Mesenteric fat pad (tissue), 1 donor: ENCODE measurements around the gene CCNYL1. TPM values are rescaled to one million over a fixed set of nuclear protein-coding genes. Genes with fewer than 3 reads are reported as not detected.
"Not testable (repeated sequence)": the region's sequence is repeated elsewhere in the genome, so short reads cannot be mapped to it uniquely, and the experiment has no call there.

ENCODE experiments used
- DNase-seq: peaks from one replicate; pipeline ENCODE4 v3.0.0-alpha.2; 2020; ENCODE audit warnings: low spot score
- total RNA-seq: library from RNA; stranded (reverse); fragmentation: NEBNext Ultra II Directional; extraction: Animal tissue kit (Norgen Biotek cat#: 25700); gene quantifications from one replicate; pipeline ENCODE4 v1.2.1, GENCODE V29; 2021
- donor health status: DM: yes; HTN: yes; CAD: no.

CCNYL1 gene
- total RNA-seq, 1 donor from 2014 or later: 24.4 TPM

DNA sequence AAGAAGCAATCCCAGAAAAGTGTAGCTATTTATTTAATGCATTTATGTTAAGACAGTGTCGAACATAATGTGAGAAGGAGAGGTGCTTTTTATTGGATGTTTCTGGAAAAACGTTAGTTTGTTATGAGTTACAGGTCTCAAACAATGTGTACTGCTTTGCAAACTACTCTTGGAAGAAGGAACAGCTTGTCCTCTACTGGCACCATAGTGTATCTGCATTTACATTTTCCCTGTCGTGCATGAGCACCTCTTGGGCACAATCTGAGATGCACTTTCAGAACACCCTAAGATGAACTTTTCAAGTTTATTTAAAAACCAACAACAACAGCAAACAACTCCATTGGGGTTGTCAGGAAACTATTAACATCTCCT is 22.8 kb downstream of the CCNYL1 start:
- DNase-seq: no peak

DNA sequence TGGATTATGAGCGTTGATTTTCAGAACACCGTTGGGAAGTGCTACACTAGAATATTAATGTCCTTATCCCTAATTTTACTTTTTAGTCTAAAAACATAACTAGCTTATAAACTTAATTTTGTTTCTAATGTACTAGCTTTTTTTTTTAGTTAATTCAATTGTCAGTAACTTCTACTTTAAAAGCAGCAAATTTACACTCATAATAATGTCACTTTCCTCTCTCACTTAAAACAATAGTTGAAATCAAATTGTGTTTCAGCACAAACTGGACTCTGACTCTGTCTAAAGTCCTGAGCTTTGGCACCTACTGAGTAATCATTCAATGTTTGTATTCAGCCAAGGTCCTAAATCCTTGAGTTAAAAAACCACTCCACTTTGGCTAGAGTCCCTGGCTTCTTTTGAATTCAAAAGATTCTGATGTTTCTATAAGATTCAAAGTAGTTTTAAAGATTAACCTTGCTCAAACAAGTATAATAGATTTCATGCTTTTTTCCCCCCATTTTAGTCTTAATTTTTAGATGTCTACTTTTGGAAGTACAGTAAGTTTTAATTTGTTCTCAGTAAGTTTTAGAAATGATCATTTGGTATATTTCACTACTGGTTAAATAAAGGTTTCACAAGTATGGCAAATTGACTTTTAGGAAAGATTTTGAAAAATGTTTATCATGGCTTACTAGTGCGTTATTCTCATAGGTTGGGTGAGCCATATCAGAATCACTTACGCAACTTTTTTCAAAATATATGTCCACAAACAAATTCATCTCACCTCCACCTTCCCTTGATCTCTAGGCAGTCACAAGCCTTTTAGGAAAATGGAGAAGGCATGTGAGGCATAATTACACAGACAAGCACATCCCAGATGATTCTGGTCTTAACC is 23.4 kb downstream of the CCNYL1 start:
- DNase-seq: no peak

DNA sequence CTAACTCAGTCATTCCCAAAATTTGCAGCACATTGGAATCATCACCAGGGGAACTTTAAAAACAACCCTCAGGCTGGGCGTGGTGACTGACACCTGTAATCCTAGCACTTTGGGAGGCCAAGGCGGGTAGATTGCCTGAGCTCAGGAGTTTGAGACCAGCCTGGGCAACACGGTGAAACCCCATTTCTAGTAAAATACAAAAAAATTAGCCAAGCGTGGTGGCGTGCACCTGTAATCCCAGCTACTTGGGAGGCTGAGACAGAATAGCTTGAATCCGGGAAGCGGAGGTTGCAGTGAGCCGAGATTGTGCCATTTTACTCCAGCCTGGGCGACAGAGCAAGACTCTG is 24.0 kb downstream of the CCNYL1 start:
- DNase-seq: not testable (repeated sequence)

DNA sequence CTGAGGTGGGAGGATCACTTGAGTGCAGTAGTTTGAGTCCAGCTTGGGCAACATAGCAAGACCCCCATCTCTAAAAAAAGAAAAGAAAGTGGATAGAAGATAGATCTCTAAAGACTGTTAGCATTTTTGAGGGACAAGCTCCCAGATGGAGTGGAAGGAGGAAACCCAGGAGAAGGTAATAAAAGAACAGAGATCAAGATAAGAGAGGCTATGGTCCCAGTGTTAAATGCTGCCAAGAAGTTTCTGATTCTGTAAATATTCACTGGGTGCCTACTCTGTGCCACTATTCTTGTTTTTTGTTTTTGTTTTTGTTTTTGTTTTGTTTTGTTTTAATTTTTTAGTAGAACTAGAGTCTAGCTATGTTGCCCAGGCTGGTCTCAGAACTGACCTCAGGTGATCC is 32.1 kb downstream of the CCNYL1 start:
- DNase-seq: no peak

DNA sequence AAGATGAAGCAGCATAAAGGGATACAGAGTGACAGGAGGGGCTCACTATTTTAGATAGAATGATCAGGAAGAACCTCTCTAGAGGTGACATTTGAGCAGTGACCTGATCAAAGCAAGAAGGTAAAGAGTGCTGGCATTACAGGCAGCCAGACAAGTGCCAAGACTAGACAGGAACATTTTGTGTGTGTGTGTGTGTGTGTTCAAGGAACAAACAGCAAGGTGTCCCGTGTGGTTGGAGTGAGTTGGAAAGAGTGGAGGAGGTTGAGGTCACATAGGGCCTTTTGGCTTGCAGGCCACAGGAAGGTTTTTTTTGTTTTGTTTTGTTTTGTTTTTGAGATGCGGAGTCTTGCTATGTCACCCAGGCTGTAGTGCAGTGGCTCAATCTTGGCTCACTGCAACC is 32.6 kb downstream of the CCNYL1 start:
- DNase-seq: no peak

DNA sequence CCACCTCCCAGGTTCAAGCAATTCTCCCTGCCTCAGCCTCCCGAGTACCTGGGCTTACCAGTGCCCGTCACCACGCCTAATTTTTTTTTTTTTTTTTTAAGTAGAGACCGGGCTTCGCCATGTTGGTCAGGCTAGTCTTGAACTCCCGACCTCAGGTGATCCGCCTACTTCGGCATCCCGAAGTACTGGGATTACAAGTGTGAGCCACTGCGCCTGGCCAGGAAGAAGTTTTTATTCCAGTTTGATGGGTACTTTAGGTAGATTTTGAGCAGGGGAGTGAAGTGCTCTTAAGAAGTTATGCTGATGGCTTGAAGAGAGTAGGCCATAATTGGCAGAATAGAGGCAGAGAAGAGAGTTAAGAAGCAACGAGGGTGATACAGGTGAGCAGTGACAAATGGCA is 33.0 kb downstream of the CCNYL1 start:
- no peak for DNase-seq

DNA sequence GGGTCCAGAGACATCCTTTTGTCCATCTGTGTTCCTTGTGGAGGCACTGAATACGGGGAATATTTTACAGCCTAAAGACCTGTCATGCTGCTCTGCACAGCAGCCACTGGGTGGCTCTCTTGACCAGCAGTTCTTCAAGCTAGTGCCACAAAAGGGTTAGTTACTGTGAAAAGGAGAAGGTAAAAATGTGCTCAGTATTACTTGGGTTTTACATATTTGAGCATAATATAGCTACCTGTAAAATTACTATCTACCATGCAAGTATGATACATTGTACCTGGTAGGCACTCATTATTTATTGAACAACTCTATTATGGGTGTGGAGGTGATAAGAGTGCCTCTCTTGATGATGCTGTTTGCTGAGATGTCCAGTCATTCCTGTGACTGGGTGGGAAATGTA is 34.7 kb downstream of the CCNYL1 start:
- DNase-seq: no peak

DNA sequence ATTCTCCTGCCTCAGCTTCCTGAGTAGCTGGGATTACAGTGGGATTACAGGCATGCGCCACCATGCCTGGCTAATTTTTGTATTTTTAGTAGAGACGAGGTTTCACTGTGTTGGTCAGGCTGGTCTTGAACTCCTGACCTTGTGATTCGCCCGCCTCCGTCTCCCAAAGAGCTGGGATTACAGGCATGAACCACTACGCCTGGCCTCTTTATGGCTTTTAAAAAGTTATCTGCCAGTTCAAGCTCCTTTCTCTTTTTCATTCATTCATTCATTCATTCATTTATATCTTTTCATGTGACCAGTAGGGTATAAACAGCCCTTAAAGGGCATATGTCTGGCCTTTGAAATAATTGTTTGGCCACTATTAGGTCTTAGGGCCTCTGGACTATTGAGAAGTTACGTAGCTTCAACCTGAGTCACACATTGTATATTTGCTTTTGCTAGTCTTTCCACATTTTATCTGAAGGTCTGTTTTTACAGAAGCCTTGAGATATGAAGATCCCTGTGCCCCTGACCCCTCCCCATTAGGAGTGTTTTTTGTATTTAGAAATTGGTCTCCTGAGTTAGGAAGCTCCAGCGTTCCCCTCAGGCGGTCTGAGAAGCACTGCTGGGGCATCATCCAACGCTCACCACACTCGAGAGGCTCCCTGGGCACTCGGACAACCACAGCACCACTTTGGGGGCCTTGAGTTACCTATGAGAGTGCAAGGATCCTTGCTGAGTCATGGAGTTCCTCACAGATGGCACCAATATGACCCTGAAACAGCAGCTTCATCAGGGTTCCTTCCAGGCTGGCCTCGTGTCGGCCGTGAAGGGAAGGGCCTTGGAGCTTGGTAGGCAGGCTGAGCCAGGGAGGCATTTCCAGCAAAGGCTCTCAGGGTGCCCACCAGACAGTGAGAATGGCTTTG is 36.5 kb downstream of the CCNYL1 start:
- no peak for DNase-seq

DNA sequence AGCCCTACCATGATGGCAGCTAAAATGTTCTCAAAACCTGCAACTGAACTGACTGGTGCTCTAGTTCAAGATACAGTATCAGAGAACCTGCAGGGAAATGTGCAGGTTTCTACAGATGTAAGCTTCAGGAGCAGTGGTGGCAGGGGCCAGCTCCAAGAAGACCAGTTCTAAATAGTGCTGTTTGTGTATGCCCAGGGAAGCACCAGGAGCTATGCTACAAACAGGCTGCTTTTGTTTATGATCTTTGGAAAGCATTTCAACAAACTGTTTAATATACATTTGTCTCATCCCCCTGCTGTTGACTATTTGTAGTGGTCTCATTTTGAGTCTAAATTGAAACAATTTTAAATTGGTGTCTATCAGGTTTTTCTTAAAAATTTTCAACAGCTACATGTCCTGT is 37.6 kb downstream of the CCNYL1 start:
- DNase-seq: no peak

DNA sequence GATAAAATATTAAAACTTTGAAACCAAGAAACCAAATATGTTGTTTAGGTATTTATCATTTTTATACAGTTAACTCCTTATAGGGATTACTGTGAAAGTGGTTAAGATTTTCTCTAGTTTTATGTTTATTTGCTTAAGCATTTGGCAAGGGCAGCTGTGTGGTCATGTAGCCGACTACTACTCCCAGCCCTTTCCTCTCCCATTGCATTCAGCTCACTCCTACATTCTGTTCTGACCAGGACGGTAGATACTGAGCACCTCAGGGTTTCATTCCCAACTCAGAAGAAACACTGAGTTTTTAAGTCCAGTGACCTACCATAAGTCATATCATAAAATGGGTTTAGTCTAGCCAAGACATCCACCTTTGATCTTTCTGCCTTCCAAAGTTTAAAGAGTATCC is 38.4 kb downstream of the CCNYL1 start:
- no peak for DNase-seq

DNA sequence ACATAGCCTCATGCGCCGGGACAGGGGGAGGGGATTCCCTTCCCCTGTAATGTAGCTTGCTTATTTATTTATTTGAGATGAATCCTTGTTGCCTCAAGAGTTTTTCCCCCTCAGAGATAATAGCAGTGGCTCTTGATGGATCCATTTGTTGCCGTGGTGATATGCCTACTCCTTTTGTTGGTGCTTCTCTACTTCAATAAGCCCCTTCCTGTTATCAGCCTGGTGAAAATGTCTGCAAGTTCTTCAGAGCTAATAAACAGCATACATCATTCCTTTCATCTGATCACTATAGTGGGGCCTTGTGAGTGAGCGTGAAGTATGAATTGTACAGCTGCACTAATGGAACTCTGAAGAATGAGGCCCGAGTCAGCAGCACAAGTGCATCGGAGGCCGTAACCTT is 38.9 kb downstream of the CCNYL1 start:
- DNase-seq: no peak

DNA sequence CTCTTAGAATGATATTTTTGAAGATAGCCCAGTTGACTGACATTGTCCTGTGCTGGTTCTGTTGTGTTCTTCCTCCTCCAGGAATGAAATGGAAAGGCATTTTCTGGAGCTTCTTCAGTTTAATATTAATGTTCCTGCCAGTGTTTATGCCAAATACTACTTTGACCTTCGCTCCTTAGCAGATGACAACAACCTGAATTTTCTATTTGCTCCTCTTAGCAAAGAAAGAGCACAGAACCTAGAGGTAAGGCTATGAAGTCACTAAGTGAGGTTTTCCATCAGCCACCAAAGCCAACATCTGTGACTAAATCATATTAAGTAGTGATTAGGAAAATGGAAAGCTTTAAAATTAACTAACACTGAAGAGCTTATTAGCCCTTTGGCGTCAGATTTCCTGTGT is 39.4 kb downstream of the CCNYL1 start:
- no peak for DNase-seq

DNA sequence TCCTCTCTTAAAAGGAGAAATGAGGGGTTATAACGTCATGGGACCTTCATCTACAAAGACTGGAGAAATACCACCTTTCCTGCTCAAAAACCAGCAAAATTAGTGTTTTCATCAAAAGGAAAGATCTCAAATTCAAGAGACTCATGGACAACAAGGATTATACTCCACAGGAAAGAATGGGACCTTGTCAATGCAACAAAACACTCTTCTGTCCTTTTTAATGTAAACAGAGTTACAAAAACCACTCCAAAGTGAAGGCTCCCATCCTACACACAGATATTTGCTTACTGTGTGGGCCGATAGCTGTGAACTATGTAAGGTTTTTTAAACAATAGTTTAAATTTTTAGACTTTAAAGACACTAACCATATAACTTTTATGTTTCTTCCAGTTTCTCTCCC is 42.2 kb downstream of the CCNYL1 start:
- not testable (repeated sequence) for DNase-seq

DNA sequence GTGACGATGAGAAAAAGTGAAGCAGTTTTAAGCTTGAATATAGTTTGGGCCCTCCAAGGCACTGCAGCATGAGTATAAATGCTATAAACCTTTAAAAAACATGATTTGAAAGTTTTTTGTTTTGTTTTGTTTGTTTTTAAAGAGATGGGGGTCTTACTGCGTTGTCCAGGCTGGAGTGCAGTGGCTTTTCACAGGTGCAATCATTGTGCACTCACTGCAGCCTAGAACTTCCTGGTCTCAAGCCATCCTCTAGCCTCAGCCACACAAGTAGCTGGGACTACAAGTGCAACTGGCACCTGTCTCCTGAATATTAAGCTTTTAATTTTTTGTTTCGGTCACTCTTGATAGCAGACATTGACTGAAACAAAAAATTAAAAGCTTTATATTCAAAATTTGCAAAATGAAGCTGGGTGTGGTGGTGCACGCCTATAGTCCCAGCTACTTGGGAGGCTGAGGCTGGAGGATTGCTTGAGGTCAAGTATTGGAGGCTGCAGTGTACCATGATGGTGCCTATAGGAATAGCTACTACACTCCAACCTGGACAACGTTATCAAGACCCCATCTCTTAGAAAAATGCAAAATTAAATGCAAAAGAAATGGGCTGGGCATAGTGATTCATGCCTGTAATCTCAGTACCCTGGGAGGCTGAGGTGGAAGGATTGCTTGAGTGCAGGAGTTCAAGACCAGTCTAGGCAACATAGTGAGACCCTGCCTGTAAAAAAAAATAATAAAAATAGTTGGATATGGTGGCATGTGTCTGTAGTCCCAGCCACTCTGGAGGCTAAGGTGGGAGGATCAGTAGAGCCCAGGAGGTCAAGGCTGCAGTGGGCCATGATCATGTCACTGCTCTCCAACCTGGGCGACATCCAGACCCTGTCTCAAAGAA is 43.3 kb downstream of the CCNYL1 start:
- DNase-seq: no peak

DNA sequence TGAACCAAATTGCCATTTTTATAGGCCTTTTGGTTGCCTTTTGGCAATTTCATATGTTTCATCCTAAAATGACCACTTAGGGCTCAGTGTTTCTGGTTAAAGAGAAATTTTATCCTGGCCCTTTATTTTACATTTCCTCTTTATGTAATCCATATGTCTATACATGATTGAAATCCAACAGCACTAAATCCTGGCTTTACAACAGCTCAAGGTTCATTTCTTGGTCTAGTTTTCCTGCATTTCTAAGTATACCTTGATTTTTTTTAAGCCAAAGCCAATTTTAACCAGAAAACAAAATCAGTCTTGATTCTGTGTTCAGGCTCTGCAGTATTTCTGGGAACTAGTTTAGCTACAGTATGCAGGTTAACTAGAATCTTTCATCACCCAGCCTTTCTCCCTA is 46.6 kb downstream of the CCNYL1 start:
- no peak for DNase-seq

DNA sequence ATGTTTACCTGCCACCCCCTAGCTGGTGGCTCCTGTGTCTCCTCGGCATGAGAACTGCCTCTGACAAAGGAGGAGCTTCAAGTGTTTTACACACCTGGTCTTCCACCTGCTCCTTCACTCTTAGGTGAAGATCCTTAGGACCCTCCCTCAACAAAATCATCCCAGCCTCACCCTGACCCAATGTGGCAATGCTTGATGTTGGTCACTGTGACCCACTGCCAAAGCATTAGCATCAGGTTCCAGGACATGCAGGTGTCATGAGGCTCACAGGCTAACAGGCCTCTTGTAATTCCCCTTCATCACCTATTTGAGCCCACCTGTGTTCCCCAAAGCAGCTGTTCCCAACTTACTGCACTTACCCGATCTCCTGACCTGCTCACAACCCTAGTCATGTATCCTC is 48.5 kb downstream of the CCNYL1 start:
- no peak for DNase-seq

DNA sequence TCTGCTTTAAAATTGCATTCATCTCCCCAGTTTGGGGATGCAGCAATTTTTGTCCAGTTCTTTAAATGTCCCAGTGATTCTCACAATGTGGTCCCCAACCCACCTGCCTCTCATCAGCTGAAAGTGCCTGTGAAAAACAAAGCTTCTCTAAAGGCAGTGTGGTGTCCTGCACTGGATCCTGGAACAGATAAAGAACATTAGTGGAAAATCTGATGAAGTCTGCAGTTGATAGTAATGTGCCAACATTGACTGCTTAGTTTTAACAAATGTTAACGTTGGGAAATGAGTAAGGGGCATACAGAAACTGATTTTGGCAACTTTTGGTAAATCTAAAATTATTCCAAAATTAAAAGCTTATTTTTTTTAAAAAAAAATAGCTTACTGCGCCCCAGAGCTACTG is 49.0 kb downstream of the CCNYL1 start:
- no peak for DNase-seq

DNA sequence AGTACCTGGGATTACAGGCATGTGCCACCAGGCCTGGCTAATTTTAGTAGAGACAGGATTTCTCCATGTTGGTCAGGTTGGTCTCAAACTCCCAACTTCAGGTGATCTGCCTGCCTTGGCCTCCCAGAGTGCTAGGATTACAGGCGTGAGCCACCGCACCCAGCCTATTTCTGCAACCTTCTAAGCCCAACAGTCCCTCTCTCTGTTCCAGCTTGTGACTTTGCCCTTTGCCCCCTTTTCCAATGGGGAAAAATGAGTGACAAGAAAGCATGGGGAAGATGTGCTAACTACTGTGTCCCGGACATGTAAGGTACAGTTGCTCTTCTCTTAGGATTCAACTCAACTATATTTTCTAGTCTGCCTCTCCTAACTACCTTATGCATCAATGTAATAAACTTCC is 50.0 kb downstream of the CCNYL1 start:
- DNase-seq: not testable (repeated sequence)

DNA sequence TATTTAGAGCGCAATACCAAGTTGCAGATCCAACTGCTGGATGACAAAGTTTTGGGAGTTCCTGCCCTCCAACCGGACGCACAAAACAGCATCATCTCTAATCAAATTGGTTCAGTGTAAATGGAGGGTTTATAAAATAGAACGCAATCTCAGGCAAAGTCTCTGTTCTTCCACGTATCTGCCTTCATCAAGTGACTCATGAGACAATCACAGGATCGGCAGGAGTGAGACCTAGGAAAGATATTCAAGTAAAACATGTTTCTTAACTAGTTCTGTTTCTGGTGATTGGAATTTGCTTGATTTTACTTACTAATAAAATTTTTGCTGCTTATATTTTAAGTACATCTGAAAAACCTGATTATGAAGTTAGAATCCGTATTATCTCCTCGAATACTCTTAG is 50.7 kb downstream of the CCNYL1 start:
- DNase-seq: no peak

DNA sequence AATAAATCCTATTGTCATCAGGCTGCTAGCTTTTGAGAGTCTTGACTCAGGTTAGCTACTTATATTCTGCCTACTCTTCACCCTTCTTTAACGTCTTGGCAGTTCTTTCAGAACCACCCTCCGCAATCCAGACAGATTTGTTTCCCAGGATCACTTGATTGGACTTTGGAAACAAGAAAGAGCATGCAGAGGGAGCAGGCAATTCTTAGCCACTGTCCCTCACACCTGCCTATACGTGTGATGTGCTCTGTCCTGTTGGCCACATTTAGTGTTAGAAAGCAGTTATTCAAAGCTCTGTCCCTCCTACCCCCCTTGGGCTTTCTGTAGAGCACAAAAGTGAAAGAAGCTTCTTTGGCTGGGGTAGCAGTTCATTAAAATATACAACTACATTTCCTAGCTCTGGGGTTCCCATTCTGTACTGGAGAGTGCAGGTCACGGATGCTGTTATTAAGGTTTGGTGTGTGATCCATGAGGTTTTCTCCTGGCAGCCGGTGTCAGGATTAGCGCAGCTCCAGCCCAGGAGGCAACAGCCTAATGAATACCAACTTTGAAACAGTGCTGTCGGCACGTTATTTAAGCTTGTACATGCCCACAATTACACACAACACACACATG is 52.0 kb downstream of the CCNYL1 start:
- DNase-seq: no peak

DNA sequence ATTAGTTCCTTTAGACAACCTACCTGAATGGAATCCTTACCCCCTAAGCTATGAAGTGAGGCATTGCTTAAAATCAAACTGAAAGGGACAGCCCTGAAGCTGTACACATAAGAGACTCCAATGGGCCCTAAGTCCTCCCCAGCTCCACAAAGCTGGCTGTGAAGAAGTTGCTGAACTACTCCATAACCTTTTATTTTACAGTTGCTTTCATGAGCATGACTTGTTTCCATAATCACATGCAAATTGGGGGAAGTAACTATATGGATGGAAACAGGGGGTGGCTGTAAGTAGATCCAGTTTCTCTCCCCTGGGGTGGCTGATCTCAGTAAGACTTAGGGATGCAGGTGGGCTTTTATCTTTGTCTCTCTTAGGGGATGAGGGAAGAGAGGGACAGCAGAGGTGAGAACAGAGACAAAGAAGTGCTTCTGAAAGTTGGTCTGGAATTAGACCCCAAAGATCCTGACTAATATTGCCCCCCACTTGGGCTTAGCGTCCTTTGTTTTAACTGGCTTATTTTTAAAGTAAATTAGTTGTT is 52.7 kb downstream of the CCNYL1 start:
- DNase-seq: no peak
